BJ (cell line): ENCODE results near the gene SERPINH1. TPM values are rescaled to one million over a fixed set of nuclear protein-coding genes. Genes with fewer than 3 reads are reported as not detected.

Experiments
- CTCF ChIA-PET: fragments of 350-600 bp; formaldehyde crosslinking; extraction: SDS; loops from one replicate; lab custom pipeline; 2021; ENCODE audit warnings: antibody characterized with exemption, inconsistent platforms; lab: Yijun Ruan, JAX
- POLR2A ChIA-PET: fragments of 300-600 bp; sonication (Branson Sonifier 250); formaldehyde crosslinking; extraction: SDS; loops from one replicate; lab custom pipeline; 2021; ENCODE audit warnings: antibody characterized with exemption; lab: Charles Lee
- DNase-seq: peaks from one replicate; pipeline ENCODE4 v3.0.0-alpha.2; 2011; ENCODE audit warnings: low read depth
- H3K27me3 ChIP-seq: 2 replicates; pipeline ENCODE4 v1.6.0; 2011; ENCODE audit warnings: low read length; ENCODE audit not compliant: control insufficient read depth, insufficient read depth
- H3K36me3 ChIP-seq: 2 replicates; pipeline ENCODE4 v1.5.1; 2011; ENCODE audit warnings: low read length; ENCODE audit not compliant: control insufficient read depth, insufficient read depth
- H3K4me3 ChIP-seq: 2 replicates; pipeline ENCODE4 v1.5.1; 2011; ENCODE audit warnings: low read depth, mild to moderate bottlenecking, control low read depth, low read length
- CTCF ChIP-seq: IDR thresholded peaks from 2 replicates; pipeline ENCODE4 v1.5.1; 2011; ENCODE audit warnings: low read depth, mild to moderate bottlenecking, control low read depth, inconsistent platforms, low read length, moderate library complexity; ENCODE audit not compliant: insufficient read depth
- polyA plus RNA-seq: library from polyadenylated mRNA; depleted of rRNA; stranded (reverse); fragments of >200 nt; gene quantifications from 2 replicates; pipeline ENCODE4 v1.2.3, GENCODE V29; 2011

SERPINH1 gene
- polyA plus RNA-seq, 1 experiment: 1,604 TPM

- CTCF ChIA-PET: interaction anchor here (0.9 to 9.8 kb wide), 7 partner anchors 9 to 274 kb away, joined by 3 to 74 read pairs (median 5); no protein-coding TSS in a partner anchor
- H3K36me3 ChIP-seq: peaks cover 31% of the 10 kb centered on the region
- no peak for TF ChIP-seq CTCF
- POLR2A ChIA-PET: interaction anchor here (0.6 to 4.0 kb wide), 4 partner anchors 9 to 64 kb away, joined by 4 to 26 read pairs (median 14); no protein-coding TSS in a partner anchor
- H3K4me3 ChIP-seq: peak overlapping the region; percentile 96
- no peak for DNase-seq
- no peaks in the 10 kb centered on the region for H3K27me3 ChIP-seq
These were observed 1.5 kb downstream of the SERPINH1 start for GRCh38 chr11:75563501-75563977.

GRCh38 chr11:75563978-75564552, 2.0 kb downstream of the SERPINH1 start:
- CTCF ChIA-PET: interaction anchor here (0.5 to 9.8 kb wide), 10 partner anchors 10 to 443 kb away, joined by 3 to 74 read pairs (median 4); no protein-coding TSS in a partner anchor
- TF ChIP-seq CTCF: peak; percentile 77
- no peak for DNase-seq
- Histone ChIP-seq H3K27me3 (no peaks in the 10 kb centered on the region), H3K4me3 (peak overlapping the region; percentile 96), H3K36me3 (peaks cover 36% of the 10 kb centered on the region)
- POLR2A ChIA-PET: interaction anchor here (0.6 to 4.0 kb wide), 4 partner anchors 10 to 64 kb away, joined by 4 to 26 read pairs (median 6); no protein-coding TSS in a partner anchor

- ChIA-PET POLR2A (interaction anchor here (0.5 to 4.0 kb wide), 4 partner anchors 9 to 198 kb away, joined by 5 to 26 read pairs (median 6); no protein-coding TSS in a partner anchor), CTCF (interaction anchor here (0.6 to 9.8 kb wide), 6 partner anchors 10 to 302 kb away, joined by 3 to 74 read pairs (median 6); no protein-coding TSS in a partner anchor)
- H3K27me3 ChIP-seq: no peaks in the 10 kb centered on the region
- peak; percentile 53 for DNase-seq
- H3K36me3 ChIP-seq: peaks cover 45% of the 10 kb centered on the region
- no peak for TF ChIP-seq CTCF
- peak overlapping the region; percentile 96 for H3K4me3 ChIP-seq
These were observed 3.3 kb downstream of the SERPINH1 start for GRCh38 chr11:75565221-75565814.

GRCh38 chr11:75565916-75566762, 4.1 kb downstream of the SERPINH1 start:
- peak overlapping the region; percentile 31 for H3K4me3 ChIP-seq
- TF ChIP-seq CTCF: no peak
- H3K36me3 ChIP-seq: peaks cover 54% of the 10 kb centered on the region
- no peak for DNase-seq
- H3K27me3 ChIP-seq: no peaks in the 10 kb centered on the region
- ChIA-PET CTCF (interaction anchor here (0.9 to 9.8 kb wide), 5 partner anchors 10 to 178 kb away, joined by 3 to 74 read pairs (median 10); no protein-coding TSS in a partner anchor), POLR2A (interaction anchor here (0.7 to 4.0 kb wide), 3 partner anchors 8 to 90 kb away, joined by 3 to 26 read pairs (median 5); no protein-coding TSS in a partner anchor)
